WERI-Rb-1 (cell line): ENCODE results near the gene CD99.

Experiments used
- DNase-seq: peaks from one replicate; pipeline ENCODE4 v3.0.0-alpha.2; 2020
- H3K27ac ChIP-seq: fragments of 250-450 bp; sonication (Bioruptor Pico); 2 replicates; pipeline ENCODE4 v1.5.1; 2020; ENCODE audit warnings: mild to moderate bottlenecking, moderate library complexity
- H3K27me3 ChIP-seq: fragments of 250-450 bp; sonication (Bioruptor Pico); 2 replicates; pipeline ENCODE4 v1.5.1; 2021; ENCODE audit warnings: mild to moderate bottlenecking, low read depth, moderate library complexity; ENCODE audit not compliant: insufficient read depth, severe bottlenecking
- H3K36me3 ChIP-seq: fragments of 250-450 bp; sonication (Bioruptor Pico); 2 replicates; pipeline ENCODE4 v1.5.1; 2020; ENCODE audit warnings: mild to moderate bottlenecking, moderate library complexity
- H3K4me3 ChIP-seq: 2 replicates; pipeline ENCODE4 v1.5.1; 2011; ENCODE audit warnings: low read depth, mild to moderate bottlenecking, control low read depth, low read length
- H3K9me3 ChIP-seq: fragments of 250-450 bp; sonication (Bioruptor Pico); 2 replicates; pipeline ENCODE4 v1.5.1; 2021; ENCODE audit warnings: mild to moderate bottlenecking, moderate library complexity; ENCODE audit not compliant: severe bottlenecking
- CTCF ChIP-seq: IDR thresholded peaks from 2 replicates; pipeline ENCODE4 v1.5.1; 2011; ENCODE audit warnings: low read depth, mild to moderate bottlenecking, control low read depth, inconsistent platforms, low read length

Gene CD99

DNA sequence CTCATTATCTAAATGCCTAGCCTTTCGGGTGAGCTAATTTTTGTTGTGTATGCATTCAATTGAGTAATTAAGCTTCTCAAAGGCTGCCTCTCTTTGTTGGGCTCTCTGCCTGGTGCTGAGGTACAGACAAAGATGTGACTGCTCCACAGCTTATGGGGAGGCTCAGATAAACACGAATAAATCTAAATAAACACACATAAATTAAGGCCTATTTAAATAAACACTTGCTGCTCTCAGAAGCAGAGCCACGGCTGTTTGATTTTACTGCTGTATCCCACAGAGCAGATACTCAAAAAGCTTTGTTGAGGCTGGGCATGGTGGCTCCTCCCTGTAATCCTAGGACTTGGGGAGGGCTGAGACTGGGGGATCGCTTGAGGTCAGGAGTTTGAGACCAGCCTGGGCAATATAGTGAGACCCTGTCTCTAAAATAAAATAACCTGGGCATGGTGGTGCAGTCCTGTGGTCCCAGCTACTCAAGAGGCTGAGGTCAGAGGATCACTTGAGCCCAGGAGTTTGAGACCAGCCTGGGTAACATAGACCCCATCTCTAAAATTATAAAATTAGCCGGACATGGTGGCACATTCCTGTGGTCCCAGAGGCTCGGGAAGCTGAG lies 8.4 kb upstream of the CD99 start:
- no peak overlapping the region for H3K27ac ChIP-seq
- H3K27me3 ChIP-seq, result no peaks in the 10 kb centered on the region
- TF ChIP-seq CTCF, result no peak
- H3K9me3 ChIP-seq, result no peaks in the 10 kb centered on the region
- no peaks in the 10 kb centered on the region for H3K36me3 ChIP-seq
- H3K4me3 ChIP-seq, result no peak overlapping the region
- DNase-seq, result no peak

GRCh38 chrX:2684256-2684655 lies 6.8 kb upstream of the CD99 start:
- Histone ChIP-seq H3K36me3 (no peaks in the 10 kb centered on the region), H3K9me3 (no peaks in the 10 kb centered on the region), H3K27me3 (no peaks in the 10 kb centered on the region), H3K4me3 (no peak overlapping the region), H3K27ac (no peak overlapping the region)
- DNase-seq, result no peak
- no peak for TF ChIP-seq CTCF

GRCh38 chrX:2685886-2686285 lies 5.2 kb upstream of the CD99 start:
- no peaks in the 10 kb centered on the region for H3K9me3 ChIP-seq
- no peak for TF ChIP-seq CTCF
- no peak overlapping the region for H3K27ac ChIP-seq
- no peak for DNase-seq
- no peaks in the 10 kb centered on the region for H3K36me3 ChIP-seq
- H3K27me3 ChIP-seq, result no peaks in the 10 kb centered on the region
- no peak overlapping the region for H3K4me3 ChIP-seq

DNA sequence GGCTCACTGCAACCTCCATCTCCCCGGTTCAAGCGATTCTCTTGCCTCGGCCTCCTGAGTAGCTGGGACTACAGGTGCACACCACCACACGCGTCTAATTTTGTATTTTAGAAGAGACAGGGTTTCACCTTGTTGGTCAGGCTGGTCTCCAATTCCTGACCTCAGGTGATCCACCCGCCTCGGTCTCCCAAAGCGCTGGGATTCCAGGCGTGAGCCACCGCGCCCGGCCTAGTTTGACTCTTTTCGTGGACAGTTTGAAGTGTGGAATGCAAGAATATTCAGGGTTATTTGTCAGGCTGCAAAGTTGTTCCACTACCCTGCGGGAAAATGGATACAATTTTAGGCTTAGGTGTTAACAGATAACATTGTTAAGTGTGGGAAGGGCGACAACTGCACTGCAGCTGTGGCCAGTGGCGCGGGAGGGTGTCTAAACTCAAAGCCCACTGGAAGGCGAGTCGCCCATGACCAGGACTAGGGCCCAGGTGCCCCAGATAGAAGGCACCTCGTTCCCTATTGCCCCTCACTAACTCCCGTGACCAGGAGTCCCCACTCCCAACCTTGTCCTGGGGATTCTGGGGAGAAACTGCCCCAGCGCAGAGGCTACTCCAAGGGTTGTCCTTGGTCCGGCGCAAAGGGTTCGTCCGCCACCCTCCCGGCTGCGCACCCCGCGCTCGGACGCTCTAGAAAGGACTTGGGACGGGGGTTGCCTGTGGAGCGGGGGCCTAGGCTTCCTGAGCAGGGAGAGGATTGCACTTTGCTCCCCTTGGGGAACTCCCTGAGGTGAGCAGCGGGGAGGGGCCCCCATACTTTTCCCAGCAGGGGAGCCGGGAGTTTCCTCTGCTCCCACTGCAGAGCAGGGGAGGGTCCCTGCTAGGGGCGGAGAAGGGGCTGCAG lies 1.1 kb upstream of the CD99 start:
- TF ChIP-seq CTCF, result no peak
- Histone ChIP-seq H3K36me3 (no peaks in the 10 kb centered on the region; the same call in 1 of the 2 replicates), H3K27me3 (no peaks in the 10 kb centered on the region), H3K4me3 (no peak overlapping the region), H3K27ac (no peak overlapping the region), H3K9me3 (no peaks in the 10 kb centered on the region)
- DNase-seq, result no peak

- peak overlapping the region; percentile 67 for H3K4me3 ChIP-seq
- H3K36me3 ChIP-seq, result no peaks in the 10 kb centered on the region; the same call in 1 of the 2 replicates
- DNase-seq, result no peak
- H3K27ac ChIP-seq, result peak overlapping the region; percentile 57
- no peaks in the 10 kb centered on the region for H3K9me3 ChIP-seq
- no peak for TF ChIP-seq CTCF
- no peaks in the 10 kb centered on the region for H3K27me3 ChIP-seq
These were observed 587 bp downstream of the CD99 start for GRCh38 chrX:2691543-2692220.
